ENCODE results near the gene CARMIL1.

The CARMIL1 gene

GRCh38 chr6:25640446-25640845, 361.3 kb downstream of the CARMIL1 start:
- H3K27ac ChIP-seq = no peak overlapping the region
- H3K9me3 ChIP-seq (ENCODE audit: severe bottlenecking) = no peaks in the 10 kb centered on the region
- H3K27me3 ChIP-seq (ENCODE audit: insufficient read depth, low read depth, severe bottlenecking) = no peaks in the 10 kb centered on the region
- TF ChIP-seq CTCF (IDR thresholded peaks at IDR 0.05; ENCODE audit: low read depth, low read length) = no peak
- no peak overlapping the region for H3K4me3 ChIP-seq (ENCODE audit: low read depth, low read length)
- no peak for DNase-seq
- no peaks in the 10 kb centered on the region for H3K36me3 ChIP-seq

GRCh38 chr6:25640891-25641290, 361.7 kb downstream of the CARMIL1 start:
- H3K27me3 ChIP-seq (ENCODE audit: insufficient read depth, low read depth, severe bottlenecking) = no peaks in the 10 kb centered on the region
- H3K4me3 ChIP-seq (ENCODE audit: low read depth, low read length) = no peak overlapping the region
- no peak for TF ChIP-seq CTCF (IDR thresholded peaks at IDR 0.05; ENCODE audit: low read depth, low read length)
- DNase-seq = no peak
- no peaks in the 10 kb centered on the region for H3K9me3 ChIP-seq (ENCODE audit: severe bottlenecking)
- no peak overlapping the region for H3K27ac ChIP-seq
- H3K36me3 ChIP-seq = no peaks in the 10 kb centered on the region

GRCh38 chr6:25641377-25641776, 362.2 kb downstream of the CARMIL1 start:
- H3K36me3 ChIP-seq = no peaks in the 10 kb centered on the region
- no peak for DNase-seq
- H3K9me3 ChIP-seq (ENCODE audit: severe bottlenecking) = no peaks in the 10 kb centered on the region
- H3K27me3 ChIP-seq (ENCODE audit: insufficient read depth, low read depth, severe bottlenecking) = no peaks in the 10 kb centered on the region
- H3K27ac ChIP-seq = no peak overlapping the region
- no peak overlapping the region for H3K4me3 ChIP-seq (ENCODE audit: low read depth, low read length)
- no peak for TF ChIP-seq CTCF (IDR thresholded peaks at IDR 0.05; ENCODE audit: low read depth, low read length)

- DNase-seq = no peak
- Histone ChIP-seq H3K27ac (no peak overlapping the region), H3K9me3 (ENCODE audit: severe bottlenecking) (no peaks in the 10 kb centered on the region), H3K4me3 (ENCODE audit: low read depth, low read length) (no peak overlapping the region), H3K36me3 (no peaks in the 10 kb centered on the region), H3K27me3 (ENCODE audit: insufficient read depth, low read depth, severe bottlenecking) (no peaks in the 10 kb centered on the region)
- TF ChIP-seq CTCF (IDR thresholded peaks at IDR 0.05; ENCODE audit: low read depth, low read length) = no peak
Observed at GRCh38 chr6:25641940-25642666, 362.9 kb downstream of the CARMIL1 start.

- DNase-seq = no peak
- Histone ChIP-seq H3K36me3 (no peaks in the 10 kb centered on the region), H3K27me3 (ENCODE audit: insufficient read depth, low read depth, severe bottlenecking) (no peaks in the 10 kb centered on the region), H3K27ac (no peak overlapping the region), H3K4me3 (ENCODE audit: low read depth, low read length) (no peak overlapping the region), H3K9me3 (ENCODE audit: severe bottlenecking) (no peaks in the 10 kb centered on the region)
- no peak for TF ChIP-seq CTCF (IDR thresholded peaks at IDR 0.05; ENCODE audit: low read depth, low read length)
Observed at GRCh38 chr6:25642667-25643328, 363.6 kb downstream of the CARMIL1 start.
